Activated T-helper 2 cell treated with anti-CD3 and anti-CD28 coated beads, Interferon-gamma antibody, Interleukin-2, Interleukin-4, amounts not matched to agents 10 μg/mL and 5 μg/mL and 100 μg/mL, durations not matched to agents 14 hours and 24 hours and 36 hours (primary cell): Measurements from ENCODE around the gene GATAD2A. TPM values are rescaled to one million over a fixed set of nuclear protein-coding genes. Genes with fewer than 3 reads are reported as not detected.

Experiments
- DNase-seq: peaks from one replicate; pipeline ENCODE4 v3.0.0; 2021; ENCODE audit warnings: low spot score
- H3K27ac Mint-ChIP-seq: one replicate; pipeline ENCODE4 v1.8.0; 2021; ENCODE audit warnings: mixed read lengths
- H3K27me3 Mint-ChIP-seq: one replicate; pipeline ENCODE4 v1.8.0; 2021; ENCODE audit warnings: low read depth, mixed read lengths
- H3K36me3 Mint-ChIP-seq: one replicate; pipeline ENCODE4 v1.8.0; 2021; ENCODE audit warnings: low read depth, mixed read lengths
- H3K4me1 Mint-ChIP-seq: one replicate; pipeline ENCODE4 v1.8.0; 2021; ENCODE audit warnings: low read depth, mixed read lengths
- H3K4me3 Mint-ChIP-seq: one replicate; pipeline ENCODE4 v1.8.0; 2021; ENCODE audit warnings: low read depth, mild to moderate bottlenecking, moderate library complexity, mixed read lengths
- H3K9me3 Mint-ChIP-seq: one replicate; pipeline ENCODE4 v1.8.0; 2021; ENCODE audit warnings: mixed read lengths
- intact Hi-C: fragments of 100-400 bp; cut with micrococcal nuclease; formaldehyde crosslinking; loops from one replicate; pipeline ENCODE4 v1.15.1; 2023
- total RNA-seq: library from RNA; stranded (reverse); gene quantifications from 2 replicates; pipeline ENCODE4 v1.2.3, GENCODE V29; 2022

The GATAD2A gene
- total RNA-seq, 1 donor from 2014 or later = 128 TPM

GRCh38 chr19:19538061-19538784, 132.7 kb downstream of the GATAD2A start, which contains the start of gene CILP2:
TSS of gene CILP2 (plus strand) at chr19:19538265. CDS start at chr19:19538350, 85 bp downstream.
- Mint-ChIP-seq H3K27me3 (peaks cover 21% of the 10 kb centered on the region), H3K4me3 (peak within 1 kb of the TSS; percentile 7), H3K36me3 (peaks cover 6% of the 10 kb centered on the region), H3K4me1 (peaks cover 13% of the 10 kb centered on the region), H3K9me3 (no peaks in the 10 kb centered on the region), H3K27ac (no peak within 1 kb of the TSS)
- intact Hi-C loops = no loop called here
- no peak for DNase-seq

DNA sequence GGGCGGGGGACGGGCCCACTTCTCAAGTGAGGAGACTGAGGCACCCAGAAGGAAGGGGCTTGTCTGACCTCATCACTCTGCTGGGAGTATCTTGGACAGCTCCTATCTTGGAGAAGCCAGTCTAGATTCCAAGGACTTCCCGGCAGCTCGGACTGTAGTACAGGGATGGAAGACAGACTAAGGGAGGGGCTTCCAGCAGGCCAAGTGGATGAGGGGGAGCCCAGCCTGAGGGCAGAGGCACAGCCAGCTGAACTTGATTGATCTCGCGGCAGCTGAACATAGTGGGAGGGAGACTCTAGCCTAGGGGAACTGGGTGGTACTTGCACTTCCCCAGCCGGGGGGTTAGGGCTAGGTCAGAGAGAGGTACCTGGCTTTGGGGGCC, 133.3 kb downstream of the GATAD2A start:
- intact Hi-C loops = no loop called here
- Mint-ChIP-seq H3K4me3 (peak overlapping the region; percentile 7), H3K9me3 (no peaks in the 10 kb centered on the region), H3K36me3 (peaks cover 6% of the 10 kb centered on the region), H3K27me3 (peaks cover 21% of the 10 kb centered on the region), H3K4me1 (peaks cover 13% of the 10 kb centered on the region), H3K27ac (no peak overlapping the region)
- DNase-seq = no peak

GRCh38 chr19:19539698-19540063, 134.2 kb downstream of the GATAD2A start:
- H3K9me3 Mint-ChIP-seq = no peaks in the 10 kb centered on the region
- H3K4me3 Mint-ChIP-seq = no peak overlapping the region
- peaks cover 13% of the 10 kb centered on the region for H3K4me1 Mint-ChIP-seq
- H3K36me3 Mint-ChIP-seq = peaks cover 6% of the 10 kb centered on the region
- H3K27ac Mint-ChIP-seq = no peak overlapping the region
- intact Hi-C loops = no loop called here
- no peak for DNase-seq
- H3K27me3 Mint-ChIP-seq = peaks cover 21% of the 10 kb centered on the region

GRCh38 chr19:19540064-19540714, 134.7 kb downstream of the GATAD2A start:
- peaks cover 21% of the 10 kb centered on the region for H3K27me3 Mint-ChIP-seq
- intact Hi-C loops = no loop called here
- peaks cover 13% of the 10 kb centered on the region for H3K4me1 Mint-ChIP-seq
- H3K9me3 Mint-ChIP-seq = no peaks in the 10 kb centered on the region
- peak overlapping the region; percentile 51 for H3K4me3 Mint-ChIP-seq
- H3K27ac Mint-ChIP-seq = no peak overlapping the region
- DNase-seq = peak; percentile 46
- H3K36me3 Mint-ChIP-seq = peaks cover 6% of the 10 kb centered on the region

DNA sequence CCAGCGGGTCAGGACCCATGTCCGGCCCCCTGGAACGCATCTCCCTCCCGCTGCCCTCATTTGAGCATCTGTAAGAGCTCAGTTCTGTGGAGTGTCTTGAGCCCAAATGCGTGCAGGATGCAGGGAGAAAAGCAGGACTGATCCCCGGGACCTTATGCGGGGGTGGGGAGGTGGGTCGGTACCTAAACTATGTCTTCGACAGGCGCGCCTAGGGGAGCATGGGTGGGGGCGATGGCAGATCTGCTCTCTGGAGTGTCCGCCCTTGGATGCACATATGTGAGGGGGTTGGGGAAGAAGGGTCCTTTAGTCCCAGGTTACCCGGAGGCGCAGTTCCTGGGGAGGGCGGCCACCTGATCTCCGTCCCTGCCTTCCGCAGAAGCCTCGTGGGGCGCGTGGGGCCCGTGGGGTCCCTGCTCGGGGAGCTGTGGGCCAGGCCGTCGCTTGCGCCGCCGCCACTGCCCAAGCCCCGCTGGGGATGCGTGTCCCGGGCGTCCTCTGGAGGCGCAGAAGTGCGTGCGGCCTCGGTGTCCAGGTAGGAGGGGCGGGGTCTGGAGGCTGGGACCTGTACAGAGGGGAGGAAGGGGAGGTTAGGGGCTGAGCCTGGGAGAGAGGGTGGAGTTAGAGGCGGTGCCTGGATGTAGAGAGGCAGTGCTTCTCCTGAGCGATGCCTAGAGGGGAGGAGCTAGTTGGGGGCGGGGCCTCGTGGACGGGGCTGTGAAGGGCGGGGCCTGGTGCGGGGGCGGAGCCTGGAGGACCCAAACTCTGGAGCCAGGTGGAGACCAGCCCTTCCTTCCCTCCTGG, 135.4 kb downstream of the GATAD2A start:
- Mint-ChIP-seq H3K9me3 (no peaks in the 10 kb centered on the region), H3K36me3 (peaks cover 6% of the 10 kb centered on the region), H3K4me3 (peak overlapping the region; percentile 51), H3K4me1 (peaks cover 13% of the 10 kb centered on the region), H3K27me3 (peaks cover 21% of the 10 kb centered on the region), H3K27ac (no peak overlapping the region)
- intact Hi-C loops = no loop called here
- peak; percentile 64 for DNase-seq

- intact Hi-C loops = no loop called here
- Mint-ChIP-seq H3K9me3 (no peaks in the 10 kb centered on the region), H3K27ac (no peak overlapping the region), H3K36me3 (peaks cover 6% of the 10 kb centered on the region), H3K27me3 (peaks cover 19% of the 10 kb centered on the region), H3K4me1 (peaks cover 13% of the 10 kb centered on the region), H3K4me3 (no peak overlapping the region)
- no peak for DNase-seq
Measured at GRCh38 chr19:19541616-19542015, 136.1 kb downstream of the GATAD2A start.

GRCh38 chr19:19542507-19542906, 137.0 kb downstream of the GATAD2A start:
- peaks cover 4% of the 10 kb centered on the region for H3K36me3 Mint-ChIP-seq
- peaks cover 15% of the 10 kb centered on the region for H3K27me3 Mint-ChIP-seq
- DNase-seq = no peak
- peaks cover 13% of the 10 kb centered on the region for H3K4me1 Mint-ChIP-seq
- no peak overlapping the region for H3K27ac Mint-ChIP-seq
- intact Hi-C loops = no loop called here
- no peaks in the 10 kb centered on the region for H3K9me3 Mint-ChIP-seq
- H3K4me3 Mint-ChIP-seq = no peak overlapping the region

DNA sequence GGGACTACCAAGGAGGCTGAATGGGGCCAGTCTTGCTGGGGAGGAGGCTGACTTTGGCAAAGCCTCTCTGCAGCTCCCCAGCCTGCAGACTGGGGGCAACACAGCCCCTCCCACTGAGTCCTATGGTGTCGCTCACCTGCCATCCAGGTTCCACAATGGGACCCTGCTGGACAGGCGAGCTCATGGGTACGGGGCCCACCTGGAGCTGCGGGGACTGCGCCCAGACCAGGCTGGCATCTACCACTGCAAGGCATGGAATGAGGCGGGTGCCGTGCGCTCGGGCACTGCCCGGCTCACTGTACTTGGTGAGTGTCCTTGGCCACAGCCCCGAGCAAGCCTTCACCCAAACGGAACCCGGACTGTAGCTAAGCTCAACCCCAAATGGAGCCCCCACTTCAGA, 137.6 kb downstream of the GATAD2A start:
- H3K27ac Mint-ChIP-seq = no peak overlapping the region
- H3K27me3 Mint-ChIP-seq = peaks cover 11% of the 10 kb centered on the region
- intact Hi-C loops = no loop called here
- peaks cover 4% of the 10 kb centered on the region for H3K36me3 Mint-ChIP-seq
- peaks cover 12% of the 10 kb centered on the region for H3K4me1 Mint-ChIP-seq
- DNase-seq = no peak
- no peaks in the 10 kb centered on the region for H3K9me3 Mint-ChIP-seq
- no peak overlapping the region for H3K4me3 Mint-ChIP-seq

DNA sequence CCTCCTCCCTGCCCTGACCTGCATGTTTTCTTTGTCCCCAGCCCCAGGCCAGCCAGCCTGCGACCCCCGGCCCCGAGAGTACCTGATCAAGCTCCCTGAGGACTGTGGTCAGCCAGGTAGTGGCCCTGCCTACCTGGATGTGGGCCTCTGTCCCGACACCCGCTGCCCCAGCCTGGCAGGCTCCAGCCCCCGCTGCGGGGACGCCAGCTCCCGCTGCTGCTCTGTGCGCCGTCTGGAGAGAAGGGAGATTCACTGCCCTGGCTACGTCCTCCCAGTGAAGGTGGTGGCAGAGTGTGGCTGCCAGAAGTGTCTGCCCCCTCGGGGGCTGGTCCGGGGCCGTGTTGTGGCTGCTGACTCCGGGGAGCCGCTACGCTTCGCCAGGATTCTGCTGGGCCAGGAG, 138.2 kb downstream of the GATAD2A start:
- intact Hi-C loops = no loop called here
- Mint-ChIP-seq H3K27ac (no peak overlapping the region), H3K27me3 (peaks cover 7% of the 10 kb centered on the region), H3K36me3 (peaks cover 2% of the 10 kb centered on the region), H3K4me3 (no peak overlapping the region), H3K9me3 (no peaks in the 10 kb centered on the region), H3K4me1 (peaks cover 10% of the 10 kb centered on the region)
- no peak for DNase-seq

DNA sequence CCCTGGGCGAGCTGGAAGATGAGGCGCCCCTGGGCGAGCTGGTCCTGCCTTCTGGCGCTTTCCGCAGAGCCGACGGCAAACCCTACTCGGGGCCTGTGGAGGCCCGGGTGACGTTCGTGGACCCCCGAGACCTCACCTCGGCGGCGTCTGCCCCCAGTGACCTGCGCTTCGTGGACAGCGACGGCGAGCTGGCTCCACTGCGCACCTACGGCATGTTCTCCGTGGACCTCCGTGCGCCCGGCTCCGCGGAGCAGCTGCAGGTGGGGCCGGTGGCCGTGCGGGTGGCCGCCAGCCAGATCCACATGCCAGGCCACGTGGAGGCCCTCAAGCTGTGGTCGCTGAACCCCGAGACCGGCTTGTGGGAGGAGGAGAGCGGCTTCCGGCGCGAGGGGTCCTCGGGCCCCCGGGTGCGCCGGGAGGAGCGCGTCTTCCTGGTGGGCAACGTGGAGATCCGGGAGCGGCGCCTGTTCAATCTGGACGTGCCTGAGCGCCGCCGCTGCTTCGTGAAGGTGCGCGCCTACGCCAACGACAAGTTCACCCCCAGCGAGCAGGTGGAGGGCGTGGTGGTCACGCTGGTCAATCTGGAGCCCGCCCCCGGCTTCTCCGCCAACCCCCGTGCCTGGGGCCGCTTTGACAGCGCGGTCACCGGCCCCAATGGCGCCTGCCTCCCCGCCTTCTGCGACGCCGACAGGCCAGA, 138.9 kb downstream of the GATAD2A start:
- no peak for DNase-seq
- no peak overlapping the region for H3K27ac Mint-ChIP-seq
- H3K36me3 Mint-ChIP-seq = no peaks in the 10 kb centered on the region
- intact Hi-C loops = no loop called here
- peaks cover 5% of the 10 kb centered on the region for H3K27me3 Mint-ChIP-seq
- H3K4me1 Mint-ChIP-seq = peaks cover 6% of the 10 kb centered on the region
- no peaks in the 10 kb centered on the region for H3K9me3 Mint-ChIP-seq
- no peak overlapping the region for H3K4me3 Mint-ChIP-seq

DNA sequence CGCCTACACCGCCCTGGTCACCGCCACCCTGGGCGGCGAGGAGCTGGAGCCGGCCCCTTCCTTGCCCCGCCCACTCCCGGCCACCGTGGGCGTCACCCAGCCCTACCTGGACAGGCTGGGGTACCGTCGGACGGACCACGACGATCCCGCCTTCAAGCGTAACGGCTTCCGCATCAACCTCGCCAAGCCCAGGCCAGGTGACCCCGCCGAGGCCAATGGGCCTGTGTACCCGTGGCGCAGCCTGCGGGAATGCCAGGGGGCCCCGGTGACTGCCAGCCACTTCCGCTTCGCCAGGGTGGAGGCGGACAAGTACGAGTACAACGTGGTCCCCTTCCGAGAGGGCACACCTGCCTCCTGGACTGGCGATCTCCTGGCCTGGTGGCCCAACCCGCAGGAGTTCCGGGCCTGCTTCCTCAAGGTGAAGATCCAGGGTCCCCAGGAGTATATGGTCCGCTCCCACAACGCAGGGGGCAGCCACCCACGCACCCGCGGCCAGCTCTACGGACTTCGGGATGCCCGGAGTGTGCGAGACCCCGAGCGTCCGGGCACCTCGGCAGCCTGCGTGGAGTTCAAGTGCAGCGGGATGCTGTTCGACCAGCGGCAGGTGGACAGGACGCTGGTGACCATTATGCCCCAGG, 139.6 kb downstream of the GATAD2A start:
- DNase-seq = no peak
- Mint-ChIP-seq H3K4me1 (peaks cover 6% of the 10 kb centered on the region), H3K27ac (no peak overlapping the region), H3K4me3 (no peak overlapping the region), H3K27me3 (peaks cover 3% of the 10 kb centered on the region), H3K9me3 (no peaks in the 10 kb centered on the region), H3K36me3 (no peaks in the 10 kb centered on the region)
- intact Hi-C loops = no loop called here

DNA sequence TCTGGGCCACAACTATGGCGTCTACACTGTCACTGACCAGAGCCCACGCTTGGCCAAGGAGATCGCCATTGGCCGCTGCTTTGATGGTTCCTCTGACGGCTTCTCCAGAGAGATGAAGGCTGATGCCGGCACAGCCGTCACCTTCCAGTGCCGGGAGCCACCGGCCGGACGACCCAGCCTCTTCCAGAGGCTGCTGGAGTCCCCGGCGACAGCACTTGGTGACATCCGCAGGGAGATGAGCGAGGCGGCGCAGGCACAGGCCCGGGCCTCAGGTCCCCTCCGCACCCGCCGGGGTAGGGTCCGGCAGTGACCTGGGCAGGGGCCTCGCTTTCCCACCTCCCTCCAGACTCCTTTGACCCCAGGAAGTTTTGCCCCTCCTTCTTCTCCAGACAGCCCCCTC, 140.2 kb downstream of the GATAD2A start:
- H3K27ac Mint-ChIP-seq = no peak overlapping the region
- peaks cover 4% of the 10 kb centered on the region for H3K4me1 Mint-ChIP-seq
- no peak for DNase-seq
- no peaks in the 10 kb centered on the region for H3K36me3 Mint-ChIP-seq
- H3K4me3 Mint-ChIP-seq = no peak overlapping the region
- H3K27me3 Mint-ChIP-seq = peaks cover 3% of the 10 kb centered on the region
- intact Hi-C loops = no loop called here
- no peaks in the 10 kb centered on the region for H3K9me3 Mint-ChIP-seq
